ENCODE measurements around the gene FAM9A. TPM values are rescaled to one million over a fixed set of nuclear protein-coding genes. Genes with fewer than 3 reads are reported as not detected.
"Not testable (repeated sequence)": the region's sequence is repeated elsewhere in the genome, so short reads cannot be mapped to it uniquely, and the experiment has no call there.

The FAM9A gene
- total and polyA plus RNA-seq, 2 donors (not counting 1 experiment from before 2014, with no cell fraction given) = not detected

- H3K9ac ChIP-seq (ENCODE audit: low read length); H3K36me3 ChIP-seq (replicated peaks in 1 of 2; ENCODE audit: control extremely low read depth in 1 of 2, control insufficient read depth in 1 of 2, extremely low read depth in 1 of 2, insufficient read depth in 2 of 2, low read length in 1 of 2); H3K27ac ChIP-seq (ENCODE audit: low read length in 2 of 2); intact Hi-C loops (cut with micrococcal nuclease); H2AFZ ChIP-seq (ENCODE audit: insufficient read depth, low read depth, low read length, poor library complexity, severe bottlenecking); H4K20me1 ChIP-seq (ENCODE audit: control insufficient read depth, insufficient read depth, low read length, poor library complexity, severe bottlenecking); H3K4me1 ChIP-seq (ENCODE audit: control insufficient read depth in 2 of 2, insufficient read depth in 2 of 2, low read length in 2 of 2); DNase-seq; H3K27me3 Mint-ChIP-seq; H3K79me2 ChIP-seq (ENCODE audit: control insufficient read depth, insufficient read depth, low read length); H3K27me3 ChIP-seq (replicated peaks in 1 of 4; ENCODE audit: control extremely low read depth in 1 of 4, control insufficient read depth in 3 of 4, insufficient read depth in 4 of 4, low read length in 3 of 4); H3K27ac Mint-ChIP-seq; H3K4me2 ChIP-seq (replicated peaks; ENCODE audit: low read depth, low read length, poor library complexity, severe bottlenecking); POLR2A ChIA-PET; H3K4me3 ChIP-seq (ENCODE audit: control extremely low read depth in 1 of 5, extremely low read depth in 1 of 5, insufficient read depth in 1 of 5, low read depth in 2 of 5, low read length in 4 of 5); CTCF ChIA-PET; ATAC-seq (ENCODE audit: low read depth); H3K4me3 Mint-ChIP-seq; H3K9me3 ChIP-seq (ENCODE audit: control extremely low read depth in 1 of 3, control insufficient read depth in 2 of 3, insufficient read depth in 1 of 3, low read length in 2 of 3); H3K9me3 Mint-ChIP-seq (ENCODE audit: insufficient read depth); H3K4me1 Mint-ChIP-seq: not testable (repeated sequence)
- 100% methylated on average over 2 of the region's 7 CpGs for WGBS (ENCODE audit: insufficient coverage)
These were observed 43.4 kb downstream of the FAM9A start for GRCh38 chrX:8757609-8758389.

GRCh38 chrX:8755813-8756212 lies 45.4 kb downstream of the FAM9A start:
- Mint-ChIP-seq H3K4me1 (no peaks in the 10 kb centered on the region), H3K27me3 (peaks cover 6% of the 10 kb centered on the region), H3K9me3 (ENCODE audit: insufficient read depth) (no peaks in the 10 kb centered on the region), H3K4me3 (no peak overlapping the region), H3K27ac (no peak overlapping the region)
- no peak overlapping the region for H3K4me2 ChIP-seq (replicated peaks; ENCODE audit: low read depth, low read length, poor library complexity, severe bottlenecking)
- no peaks in the 10 kb centered on the region for H3K36me3 ChIP-seq (replicated peaks in 1 of 2; ENCODE audit: control extremely low read depth in 1 of 2, control insufficient read depth in 1 of 2, extremely low read depth in 1 of 2, insufficient read depth in 2 of 2, low read length in 1 of 2)
- no peak for DNase-seq
- H3K27ac ChIP-seq (ENCODE audit: low read length in 2 of 2) = no peak overlapping the region
- ChIA-PET CTCF (no interaction called here), POLR2A (no interaction called here)
- TF ChIP-seq, protein P1, sequence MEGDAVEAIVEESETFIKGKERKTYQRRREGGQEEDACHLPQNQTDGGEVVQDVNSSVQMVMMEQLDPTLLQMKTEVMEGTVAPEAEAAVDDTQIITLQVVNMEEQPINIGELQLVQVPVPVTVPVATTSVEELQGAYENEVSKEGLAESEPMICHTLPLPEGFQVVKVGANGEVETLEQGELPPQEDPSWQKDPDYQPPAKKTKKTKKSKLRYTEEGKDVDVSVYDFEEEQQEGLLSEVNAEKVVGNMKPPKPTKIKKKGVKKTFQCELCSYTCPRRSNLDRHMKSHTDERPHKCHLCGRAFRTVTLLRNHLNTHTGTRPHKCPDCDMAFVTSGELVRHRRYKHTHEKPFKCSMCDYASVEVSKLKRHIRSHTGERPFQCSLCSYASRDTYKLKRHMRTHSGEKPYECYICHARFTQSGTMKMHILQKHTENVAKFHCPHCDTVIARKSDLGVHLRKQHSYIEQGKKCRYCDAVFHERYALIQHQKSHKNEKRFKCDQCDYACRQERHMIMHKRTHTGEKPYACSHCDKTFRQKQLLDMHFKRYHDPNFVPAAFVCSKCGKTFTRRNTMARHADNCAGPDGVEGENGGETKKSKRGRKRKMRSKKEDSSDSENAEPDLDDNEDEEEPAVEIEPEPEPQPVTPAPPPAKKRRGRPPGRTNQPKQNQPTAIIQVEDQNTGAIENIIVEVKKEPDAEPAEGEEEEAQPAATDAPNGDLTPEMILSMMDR (IDR thresholded peaks at IDR 0.05) = no peak
- no peak for TF ChIP-seq EZH2 (IDR thresholded peaks at IDR 0.05; ENCODE audit: borderline replicate concordance, insufficient read depth, low read depth, low read length, poor library complexity, severe bottlenecking)
- H3K27me3 ChIP-seq (replicated peaks in 1 of 4; ENCODE audit: control extremely low read depth in 1 of 4, control insufficient read depth in 3 of 4, insufficient read depth in 4 of 4, low read length in 3 of 4) = no peaks in the 10 kb centered on the region
- intact Hi-C loops (cut with micrococcal nuclease) = no loop called here
- no peak overlapping the region for H2AFZ ChIP-seq (ENCODE audit: insufficient read depth, low read depth, low read length, poor library complexity, severe bottlenecking)
- no peaks in the 10 kb centered on the region for H3K4me1 ChIP-seq (ENCODE audit: control insufficient read depth in 2 of 2, insufficient read depth in 2 of 2, low read length in 2 of 2)
- H4K20me1 ChIP-seq (ENCODE audit: control insufficient read depth, insufficient read depth, low read length, poor library complexity, severe bottlenecking) = no peaks in the 10 kb centered on the region
- H3K9ac ChIP-seq (ENCODE audit: low read length) = no peak overlapping the region
- H3K79me2 ChIP-seq (ENCODE audit: control insufficient read depth, insufficient read depth, low read length) = no peaks in the 10 kb centered on the region
- H3K4me3 ChIP-seq (ENCODE audit: control extremely low read depth in 1 of 5, extremely low read depth in 1 of 5, insufficient read depth in 1 of 5, low read depth in 2 of 5, low read length in 4 of 5) = no peak overlapping the region
- no peak for ATAC-seq (ENCODE audit: low read depth)
- no peaks in the 10 kb centered on the region for H3K9me3 ChIP-seq (ENCODE audit: control extremely low read depth in 1 of 3, control insufficient read depth in 2 of 3, insufficient read depth in 1 of 3, low read length in 2 of 3)
